Keratinocyte (primary cell): ENCODE measurements around the gene CGNL1. TPM values are rescaled to one million over a fixed set of nuclear protein-coding genes. Genes with fewer than 3 reads are reported as not detected.

Source experiments
- DNase-seq: peaks from one replicate; pipeline ENCODE4 v3.0.0-alpha.2; 2011; ENCODE audit warnings: low read depth, missing footprints, low spot score
- FAIRE-seq: peaks from 2 replicates; lab custom pipeline; 2011; peaks lifted over from hg19 to GRCh38; lab: Jason Lieb, UNC
- H2AFZ ChIP-seq: 2 replicates; pipeline ENCODE4 v1.6.0; 2012; ENCODE audit warnings: low read length, control low read depth, inconsistent platforms; ENCODE audit not compliant: control insufficient read depth
- H3K27ac ChIP-seq: 2 replicates; pipeline ENCODE4 v1.5.1; 2011; ENCODE audit warnings: low read length; ENCODE audit not compliant: control insufficient read depth, insufficient read depth
- H3K27me3 ChIP-seq: 3 replicates; pipeline ENCODE4 v1.6.0; 2011; ENCODE audit warnings: low read length; ENCODE audit not compliant: control insufficient read depth, insufficient read depth; ENCODE audit errors: extremely low read depth
- H3K36me3 ChIP-seq, 2 experiments: 2 replicates in 1 of 2; 3 replicates in 1 of 2; pipeline ENCODE4 v1.5.1; 2011; ENCODE audit warnings: low read length in 2 of 2, mild to moderate bottlenecking in 1 of 2; ENCODE audit not compliant: control insufficient read depth in 2 of 2, insufficient read depth in 2 of 2; ENCODE audit errors: extremely low read depth in 1 of 2
- H3K4me1 ChIP-seq: 3 replicates; pipeline ENCODE4 v1.5.1; 2011; ENCODE audit warnings: low read length; ENCODE audit not compliant: control insufficient read depth, insufficient read depth; ENCODE audit errors: extremely low read depth
- H3K4me2 ChIP-seq: 3 replicates; pipeline ENCODE4 v1.6.0; 2011; ENCODE audit warnings: low read depth, low read length; ENCODE audit not compliant: control insufficient read depth, insufficient read depth; ENCODE audit errors: extremely low read depth
- H3K4me3 ChIP-seq, 3 experiments: fragments of 200-600 bp in 1 of 3; sonication (generic) in 1 of 3; 2 replicates in 2 of 3; 3 replicates in 1 of 3; pipeline ENCODE4 v1.5.1; 2011 to 2016; ENCODE audit warnings: low read length in 3 of 3, mild to moderate bottlenecking in 3 of 3, control low read depth in 2 of 3, inconsistent platforms in 1 of 3, low read depth in 1 of 3, mixed read lengths in 1 of 3, mixed run types in 1 of 3, moderate library complexity in 1 of 3; ENCODE audit not compliant: control insufficient read depth in 2 of 3, insufficient read depth in 2 of 3; ENCODE audit errors: extremely low read depth in 1 of 3
- H3K79me2 ChIP-seq: 2 replicates; pipeline ENCODE4 v1.6.0; 2012; ENCODE audit warnings: low read length; ENCODE audit not compliant: control insufficient read depth, insufficient read depth
- H3K9ac ChIP-seq: 3 replicates; pipeline ENCODE4 v1.6.0; 2011; ENCODE audit warnings: low read length; ENCODE audit not compliant: control insufficient read depth, insufficient read depth; ENCODE audit errors: extremely low read depth
- H3K9me1 ChIP-seq: 3 replicates; pipeline ENCODE4 v1.6.0; 2011; ENCODE audit warnings: low read length; ENCODE audit not compliant: control insufficient read depth, insufficient read depth; ENCODE audit errors: extremely low read depth
- H3K9me3 ChIP-seq: 2 replicates; pipeline ENCODE4 v1.5.1; 2012; ENCODE audit warnings: low read depth, low read length; ENCODE audit not compliant: control insufficient read depth
- H4K20me1 ChIP-seq: 3 replicates; pipeline ENCODE4 v1.6.0; 2011; ENCODE audit warnings: low read length; ENCODE audit not compliant: control insufficient read depth, insufficient read depth; ENCODE audit errors: extremely low read depth
- CTCF ChIP-seq, 3 experiments: IDR thresholded peaks in 1 of 3; conservative IDR thresholded peaks in 1 of 3; optimal IDR thresholded peaks in 1 of 3; 2 replicates in 2 of 3; 3 replicates in 1 of 3; pipeline versions ENCODE3 to v1.5.1; 2011; ENCODE audit warnings: low read length in 3 of 3, mild to moderate bottlenecking in 3 of 3, moderate library complexity in 2 of 3, control low read depth in 1 of 3, inconsistent platforms in 1 of 3; ENCODE audit not compliant: insufficient read depth in 2 of 3; ENCODE audit errors: extremely low read depth in 1 of 3
- EZH2 ChIP-seq: IDR thresholded peaks from one replicate; pipeline ENCODE4 v1.6.1; 2012; ENCODE audit warnings: inconsistent platforms, mild to moderate bottlenecking, low read length, moderate library complexity
- dilution Hi-C: fragments of 300-500 bp; cut with MboI; formaldehyde crosslinking; loops from one replicate; pipeline ENCODE4 v1.7.0; 2020; ENCODE audit warnings: low sequenced_read_pairs; ENCODE audit not compliant: extremely low pct_ligation_motif_present
- polyA plus RNA-seq, 5 experiments: library from polyadenylated mRNA; depleted of rRNA in 3 of 5; stranded (reverse) in 3 of 5; stranded (forward) in 1 of 5; unstranded in 1 of 5; fragments of >200 nt; gene quantifications; 1 replicate in 1 of 5; 2 replicates in 3 of 5; 3 replicates in 1 of 5; pipeline versions ENCODE4 v1.2.1 to v1.2.3, GENCODE V29; 2011 to 2012; ENCODE audit warnings: missing spikeins in 2 of 5, low read depth in 1 of 5, low replicate concordance in 1 of 5

The CGNL1 gene
- polyA plus RNA-seq, 1 donor (not counting 4 experiments of a cell fraction or from before 2014, with no cell fraction given), result 0.05 TPM

- peak; percentile 98 for FAIRE-seq
- dilution Hi-C loops, result no loop called here
These were observed 183.6 kb downstream of the CGNL1 start for GRCh38 chr15:57559875-57560274.

GRCh38 chr15:57561041-57561711 is 184.9 kb downstream of the CGNL1 start:
- dilution Hi-C loops, result no loop called here
- Histone ChIP-seq H3K36me3 (no peaks in the 10 kb centered on the region), H3K9me1 (no peaks in the 10 kb centered on the region), H3K4me3 (no peak overlapping the region), H3K79me2 (no peaks in the 10 kb centered on the region), H3K9ac (no peak overlapping the region), H3K4me2 (peak overlapping the region; percentile 22), H3K27ac (peak overlapping the region; percentile 55), H4K20me1 (no peaks in the 10 kb centered on the region), H3K4me1 (peaks cover 20% of the 10 kb centered on the region), H3K9me3 (no peaks in the 10 kb centered on the region), H2AFZ (no peak overlapping the region), H3K27me3 (no peaks in the 10 kb centered on the region)
- FAIRE-seq (peak; percentile 97), DNase-seq (no peak)
- TF ChIP-seq EZH2 (no peak), CTCF (optimal IDR thresholded peaks at IDR 0.05 in 1 of 3, IDR thresholded peaks at IDR 0.05 in 1 of 3, conservative IDR thresholded peaks at IDR 0.05 in 1 of 3; ENCODE audit: extremely low read depth in 1 of 3, insufficient read depth in 2 of 3, low read length in 3 of 3) (peak; percentile 82 to 88 (median 84))

More at GRCh38 chr15:57559875-57560274, 183.6 kb downstream of the CGNL1 start:
- H3K27me3 ChIP-seq, result no peaks in the 10 kb centered on the region
- H3K9ac ChIP-seq, result no peak overlapping the region
- peak; percentile 87 to 90 (median 89) for TF ChIP-seq CTCF (optimal IDR thresholded peaks at IDR 0.05 in 1 of 3, IDR thresholded peaks at IDR 0.05 in 1 of 3, conservative IDR thresholded peaks at IDR 0.05 in 1 of 3; ENCODE audit: extremely low read depth in 1 of 3, insufficient read depth in 2 of 3, low read length in 3 of 3)
- TF ChIP-seq EZH2, result no peak
- H3K36me3 ChIP-seq, result no peaks in the 10 kb centered on the region
- H3K9me1 ChIP-seq, result no peaks in the 10 kb centered on the region
- H4K20me1 ChIP-seq, result no peaks in the 10 kb centered on the region
- H3K27ac ChIP-seq, result no peak overlapping the region
- no peak overlapping the region for H2AFZ ChIP-seq
- no peak for DNase-seq
- H3K4me1 ChIP-seq, result peaks cover 9% of the 10 kb centered on the region
- H3K9me3 ChIP-seq, result no peaks in the 10 kb centered on the region
- H3K79me2 ChIP-seq, result no peaks in the 10 kb centered on the region
- no peak overlapping the region for H3K4me3 ChIP-seq
- no peak overlapping the region for H3K4me2 ChIP-seq
